Measurements from ENCODE around the gene FBXO47. TPM values are rescaled to one million over a fixed set of nuclear protein-coding genes. Genes with fewer than 3 reads are reported as not detected.

Gene FBXO47
- total and polyA plus RNA-seq, 2 of the 4 experiments (the other 2 are of a cell fraction) = under 0.01 TPM; not detected in 1

GRCh38 chr17:38892620-38893019 is 74.6 kb downstream of the FBXO47 start:
- Histone ChIP-seq H3K79me1 (ENCODE audit: low read depth in 1 of 2, low read length in 2 of 2) (peaks cover 45 to 95% of the 10 kb centered on the region in 2 experiments), H2AFZ (replicated peaks; ENCODE audit: low read length, poor library complexity) (no peak overlapping the region), H3K18ac (ENCODE audit: low read depth, low read length) (no peak overlapping the region), H3K4me1 (ENCODE audit: control insufficient read depth, insufficient read depth, low read length) (peaks cover 16% of the 10 kb centered on the region), H4K20me1 (ENCODE audit: insufficient read depth, low read length) (peaks cover 99% of the 10 kb centered on the region), H3K56ac (ENCODE audit: extremely low read depth, insufficient read depth, low read length) (no peak overlapping the region), H3K4ac (ENCODE audit: low read depth, low read length) (no peak overlapping the region), H3K27me3 (ENCODE audit: control insufficient read depth, insufficient read depth, low read length) (no peaks in the 10 kb centered on the region), H3K4me3 (ENCODE audit: insufficient read depth, low read depth, low read length) (no peak overlapping the region), H3K14ac (replicated peaks; ENCODE audit: low read depth, low read length) (no peak overlapping the region), H3K23ac (ENCODE audit: low read depth, low read length) (no peak overlapping the region), H3K4me2 (ENCODE audit: low read depth, low read length) (no peak overlapping the region), H3K9me3 (ENCODE audit: control insufficient read depth, insufficient read depth, low read length) (no peaks in the 10 kb centered on the region), H3K36me3 (ENCODE audit: control insufficient read depth, insufficient read depth, low read length) (peaks cover 78% of the 10 kb centered on the region), H4K5ac (ENCODE audit: low read depth, low read length) (no peak overlapping the region), H2AK5ac (ENCODE audit: low read depth, low read length) (no peak overlapping the region), H3K9me1 (ENCODE audit: insufficient read depth, low read length) (peaks cover 21% of the 10 kb centered on the region), H4K91ac (ENCODE audit: insufficient read depth, low read depth, low read length) (no peak overlapping the region), H4K8ac (ENCODE audit: low read depth in 2 of 2, low read length in 2 of 2) (no peak overlapping the region), H2BK20ac (ENCODE audit: low read depth, low read length) (no peak overlapping the region), H2BK15ac (ENCODE audit: low read depth, low read length) (no peak overlapping the region), H2BK120ac (ENCODE audit: low read depth, low read length) (no peak overlapping the region), H2BK5ac (ENCODE audit: low read depth, low read length, poor library complexity, severe bottlenecking) (no peak overlapping the region), H3K9ac (ENCODE audit: low read depth, low read length) (no peak overlapping the region), H2AK9ac (replicated peaks; ENCODE audit: low read depth, low read length, poor library complexity) (no peak overlapping the region), H3K27ac (ENCODE audit: insufficient read depth, low read length) (no peak overlapping the region)
- in situ Hi-C loops (cut with MboI; ENCODE audit: low sequenced_read_pairs) = no loop called here
- dilution Hi-C loops (cut with HindIII; ENCODE audit: low sequenced_read_pairs, unreplicated experiment) = no loop called here
- TF ChIP-seq MXI1 (IDR thresholded peaks at IDR 0.05; ENCODE audit: borderline replicate concordance, low read depth, low read length) (no peak), CHD1 (IDR thresholded peaks at IDR 0.05; ENCODE audit: low read depth, low read length) (no peak), SMC3 (IDR thresholded peaks at IDR 0.05; ENCODE audit: low read depth, low read length) (no peak), FOS (IDR thresholded peaks at IDR 0.05; ENCODE audit: low read depth, low read length) (no peak)
- POLR2A ChIA-PET (ENCODE audit: unreplicated experiment) = no interaction called here
- intact Hi-C loops (cut with micrococcal nuclease) = no loop called here
- no TSS peak for BruUV-seq (replicated peaks)
- no peak for DNase-seq
- no peak for ATAC-seq (ENCODE audit: low read depth)
- 90% methylated on average over 2 of the region's 13 CpGs; no CpG with 5 or more reads in 1 of the 2 experiments for WGBS, 2 experiments (ENCODE audit: extremely low coverage in 2 of 2, insufficient read length in 1 of 2)
- CTCF ChIA-PET = no interaction called here
